SK-N-SH (cell line): ENCODE data around the gene ADPRHL1. TPM values are rescaled to one million over a fixed set of nuclear protein-coding genes. Genes with fewer than 3 reads are reported as not detected.
A peak's percentile ranks its signal among the peaks of the same experiment; 100 is the strongest.

Experiments
- CTCF ChIA-PET: fragments of 300-600, 350-600 bp; formaldehyde crosslinking; extraction: SDS; loops from one replicate; lab custom pipeline; 2021; lab: Yijun Ruan, JAX
- POLR2A ChIA-PET: fragments of 350-600 bp; sonication (Branson Sonifier 250); formaldehyde crosslinking; extraction: SDS; loops from one replicate; lab custom pipeline; 2020; ENCODE audit warnings: antibody characterized with exemption, inconsistent platforms; lab: Yijun Ruan, JAX
- DNase-seq: peaks from one replicate; pipeline ENCODE4 v3.0.0; 2012
- H2AFZ ChIP-seq: fragments of 200-600 bp; sonication (generic); 2 replicates; pipeline ENCODE4 v1.8.1; 2016; ENCODE audit warnings: antibody characterized with exemption, mild to moderate bottlenecking, low read depth
- H3F3A ChIP-seq: fragments of 200-600 bp; sonication (generic); replicated peaks from 2 replicates; pipeline ENCODE3; 2016; ENCODE audit warnings: antibody characterized with exemption, mild to moderate bottlenecking; ENCODE audit not compliant: insufficient read depth
- H3K27ac ChIP-seq, 2 experiments: fragments of 200-500 bp in 1 of 2; fragments of 200-600 bp in 1 of 2; sonication (Bioruptor generic) in 1 of 2; sonication (generic), shearing (Covaris generic) in 1 of 2; 2 replicates each; pipeline versions ENCODE4 v1.5.1 to v1.6.1; 2014 to 2016; ENCODE audit warnings: low read depth in 2 of 2, inconsistent platforms in 1 of 2, low read length in 1 of 2, mild to moderate bottlenecking in 1 of 2, mixed read lengths in 1 of 2
- H3K27me3 ChIP-seq: fragments of 200-600 bp; sonication (generic), shearing (Covaris generic); 2 replicates; pipeline ENCODE4 v1.6.1; 2016; ENCODE audit warnings: mixed run types; ENCODE audit not compliant: insufficient read depth
- H3K36me3 ChIP-seq, 2 experiments: fragments of 200-500 bp in 1 of 2; fragments of 200-600 bp in 1 of 2; sonication (Bioruptor generic) in 1 of 2; sonication (generic) in 1 of 2; replicated peaks in 1 of 2; 2 replicates each; pipeline versions ENCODE3 to v1.5.1; 2014 to 2016; ENCODE audit warnings: low read length in 1 of 2, mild to moderate bottlenecking in 1 of 2; ENCODE audit not compliant: insufficient read depth in 2 of 2, control insufficient read depth in 1 of 2
- H3K4me1 ChIP-seq, 2 experiments: fragments of 200-500 bp in 1 of 2; fragments of 200-600 bp in 1 of 2; sonication (Bioruptor generic) in 1 of 2; sonication (generic), shearing (Covaris generic) in 1 of 2; 2 replicates each; pipeline versions ENCODE4 v1.5.1 to v1.6.1; 2014 to 2016; ENCODE audit warnings: low read depth in 1 of 2, low read length in 1 of 2, mixed run types in 1 of 2; ENCODE audit not compliant: insufficient read depth in 2 of 2, control insufficient read depth in 1 of 2
- H3K4me2 ChIP-seq: fragments of 200-600 bp; sonication (generic), shearing (Covaris generic); 2 replicates; pipeline ENCODE4 v1.6.1; 2017; ENCODE audit warnings: mixed run types
- H3K4me3 ChIP-seq, 2 experiments: fragments of 200-500 bp in 1 of 2; fragments of 200-600 bp in 1 of 2; sonication (Bioruptor generic) in 1 of 2; sonication (generic), shearing (Covaris generic) in 1 of 2; 2 replicates each; pipeline versions ENCODE4 v1.5.1 to v1.8.1; 2014 to 2016; ENCODE audit warnings: low read depth in 2 of 2, inconsistent platforms in 1 of 2, low read length in 1 of 2, mild to moderate bottlenecking in 1 of 2, mixed read lengths in 1 of 2, moderate library complexity in 1 of 2
- H3K79me2 ChIP-seq: fragments of 200-600 bp; sonication (generic); 2 replicates; pipeline ENCODE4 v1.8.1; 2017; ENCODE audit warnings: mild to moderate bottlenecking; ENCODE audit not compliant: insufficient read depth
- H3K9ac ChIP-seq: fragments of 200-600 bp; sonication (generic); 2 replicates; pipeline ENCODE4 v1.6.1; 2017; ENCODE audit warnings: mixed run types
- H3K9me2 ChIP-seq: fragments of 200-600 bp; sonication (generic); 2 replicates; pipeline ENCODE4 v1.6.1; 2017; ENCODE audit warnings: mixed run types
- H3K9me3 ChIP-seq: fragments of 200-600 bp; sonication (generic); 2 replicates; pipeline ENCODE4 v1.6.1; 2017; ENCODE audit warnings: mixed run types, mild to moderate bottlenecking, moderate library complexity
- H4K20me1 ChIP-seq: fragments of 200-600 bp; sonication (generic); 2 replicates; pipeline ENCODE4 v1.6.1; 2017; ENCODE audit warnings: mild to moderate bottlenecking, mixed run types; ENCODE audit not compliant: insufficient read depth
- CHD2 ChIP-seq: fragments of 150-350 bp; IDR thresholded peaks from 2 replicates; pipeline ENCODE4 v1.6.1; 2018; ENCODE audit warnings: low read length; ENCODE audit not compliant: partially characterized antibody
- MAX ChIP-seq: IDR thresholded peaks from 2 replicates; pipeline ENCODE4 v1.4.0; 2012; ENCODE audit warnings: low read depth
- MEF2A ChIP-seq: IDR thresholded peaks from 2 replicates; pipeline ENCODE4 v1.4.0; 2012; ENCODE audit warnings: low read depth, borderline replicate concordance
- MXI1 ChIP-seq: IDR thresholded peaks from 2 replicates; pipeline ENCODE4 v1.6.1; 2012; ENCODE audit warnings: mild to moderate bottlenecking, low read depth, low read length, improper control_type of control experiment
- NFIC ChIP-seq: IDR thresholded peaks from 2 replicates; pipeline ENCODE4 v1.4.0; 2012; ENCODE audit warnings: borderline replicate concordance
- NRF1 ChIP-seq: IDR thresholded peaks from 2 replicates; pipeline ENCODE4 v1.6.1; 2012; ENCODE audit warnings: low read depth, mild to moderate bottlenecking, low read length
- PBX3 ChIP-seq: IDR thresholded peaks from 2 replicates; pipeline ENCODE4; 2012
- POLR2AphosphoS5 ChIP-seq: IDR thresholded peaks from 2 replicates; pipeline ENCODE4 v1.6.1; 2012; ENCODE audit warnings: low read depth, low read length
- RCOR1 ChIP-seq: fragments of 150-350 bp; IDR thresholded peaks from 2 replicates; pipeline ENCODE4 v1.6.1; 2017; ENCODE audit warnings: antibody characterized with exemption, low read length
- RFX5 ChIP-seq: IDR thresholded peaks from 2 replicates; pipeline ENCODE4 v1.6.1; 2012; ENCODE audit warnings: mild to moderate bottlenecking, improper control_type of control experiment, low read length
- RXRA ChIP-seq: IDR thresholded peaks from 2 replicates; pipeline ENCODE4 v1.4.0; 2012; ENCODE audit warnings: low read depth, mild to moderate bottlenecking, borderline replicate concordance
- SMC3 ChIP-seq: IDR thresholded peaks from 2 replicates; pipeline ENCODE4 v1.6.1; 2012; ENCODE audit warnings: low read depth, low read length, improper control_type of control experiment
- TAF1 ChIP-seq: IDR thresholded peaks from 2 replicates; pipeline ENCODE4 v1.6.1; 2012; ENCODE audit warnings: low read depth, mild to moderate bottlenecking, low read length, moderate library complexity, borderline replicate concordance
- TCF12 ChIP-seq: IDR thresholded peaks from 2 replicates; pipeline ENCODE4 v1.4.0; 2012
- TEAD4 ChIP-seq: IDR thresholded peaks from 2 replicates; pipeline ENCODE4 v1.4.0; 2012; ENCODE audit warnings: mild to moderate bottlenecking, borderline replicate concordance; ENCODE audit not compliant: insufficient read depth
- WGBS: methylation state at CpG from one replicate; pipeline ENCODE4 v1.1.6; 2017; ENCODE audit warnings: low lambda C conversion rate; 5-methylcytosine and 5-hydroxymethylcytosine counted together
- polyA plus RNA-seq, 3 experiments: library from polyadenylated mRNA; depleted of rRNA; stranded (reverse); fragments of >200 nt; gene quantifications; 2 replicates each; pipeline ENCODE4 v1.2.3, GENCODE V29; 2012
- TF ChIP-seq, protein P1 (sequence below): fragments of 150-350 bp; IDR thresholded peaks from 2 replicates; pipeline ENCODE4 v1.6.1; 2017; ENCODE audit warnings: antibody characterized with exemption, low read length, low read depth, borderline replicate concordance
- TF ChIP-seq, protein P2 (sequence below): fragments of 150-350 bp; IDR thresholded peaks from 2 replicates; pipeline ENCODE4 v1.6.1; 2016; ENCODE audit warnings: mild to moderate bottlenecking, low read depth, low read length
- TF ChIP-seq, protein P3 (sequence below): fragments of 200-600 bp; sonication (generic); IDR thresholded peaks from 2 replicates; pipeline ENCODE4 v1.6.1; 2017; ENCODE audit warnings: antibody characterized with exemption, mild to moderate bottlenecking, moderate library complexity
- TF ChIP-seq, protein P4 (sequence below): IDR thresholded peaks from 2 replicates; pipeline ENCODE4 v1.4.0; 2012; ENCODE audit warnings: low read depth, borderline replicate concordance

ADPRHL1 gene
- polyA plus RNA-seq, 1 of the 3 experiments (the other 2 are of a cell fraction): 1.0 TPM

GRCh38 chr13:113495494-113496210 lies 42.4 kb upstream of the ADPRHL1 start:
- Histone ChIP-seq H3K79me2 (peaks cover 88% of the 10 kb centered on the region), H4K20me1 (peaks cover 56% of the 10 kb centered on the region), H3K27me3 (no peaks in the 10 kb centered on the region), H3K9me2 (no peaks in the 10 kb centered on the region), H3K27ac (no peak overlapping the region), H3K4me3 (no peak overlapping the region; a peak in 1 of 4 replicates), H3K4me1 (peaks cover 16% of the 10 kb centered on the region in 2 experiments; a peak in 3 of 4 replicates), H2AFZ (no peak overlapping the region), H3K36me3 (peaks cover 56 to 58% of the 10 kb centered on the region in 2 experiments), H3K9me3 (no peaks in the 10 kb centered on the region), H3K9ac (no peak overlapping the region), H3K4me2 (no peak overlapping the region), H3F3A (peaks cover 23% of the 10 kb centered on the region)
- TF ChIP-seq SMC3: no peak
- no peak for TF ChIP-seq NRF1
- no peak for TF ChIP-seq PBX3
- CTCF ChIA-PET: interaction anchor here (1.0 to 2.8 kb wide), 5 partner anchors 10 to 67 kb away, joined by 3 to 12 read pairs (median 4); no protein-coding TSS in a partner anchor
- POLR2A ChIA-PET: no interaction called here
- no peak for DNase-seq
- WGBS: 91% methylated on average over 26 of the region's 26 CpGs

- Histone ChIP-seq H2AFZ (no peak overlapping the region), H3K27ac (peak overlapping the region; percentile 56 to 87), H3F3A (peaks cover 23% of the 10 kb centered on the region), H3K79me2 (peaks cover 92% of the 10 kb centered on the region), H3K4me2 (peak overlapping the region; percentile 92), H3K4me3 (peak overlapping the region; percentile 16 to 83; a peak in 3 of 4 replicates), H3K4me1 (peaks cover 23 to 29% of the 10 kb centered on the region in 2 experiments; a peak in 3 of 4 replicates), H3K9ac (peak overlapping the region; percentile 51; the same call in 1 of the 2 replicates), H3K9me3 (no peaks in the 10 kb centered on the region), H3K36me3 (peaks cover 33 to 41% of the 10 kb centered on the region in 2 experiments), H3K27me3 (no peaks in the 10 kb centered on the region), H3K9me2 (no peaks in the 10 kb centered on the region), H4K20me1 (peaks cover 60% of the 10 kb centered on the region)
- 18% methylated on average over 5 of the region's 5 CpGs for WGBS
- DNase-seq: no peak
- CTCF ChIA-PET: interaction anchor here (1.0 to 6.5 kb wide), 2 partner anchors 36 to 69 kb away, joined by 4 to 41 read pairs; no protein-coding TSS in a partner anchor
- POLR2A ChIA-PET: interaction anchor here (0.5 kb wide), 1 partner anchor 23 kb away, joined by 3 read pairs; no protein-coding TSS in a partner anchor
- TF ChIP-seq, protein P1, sequence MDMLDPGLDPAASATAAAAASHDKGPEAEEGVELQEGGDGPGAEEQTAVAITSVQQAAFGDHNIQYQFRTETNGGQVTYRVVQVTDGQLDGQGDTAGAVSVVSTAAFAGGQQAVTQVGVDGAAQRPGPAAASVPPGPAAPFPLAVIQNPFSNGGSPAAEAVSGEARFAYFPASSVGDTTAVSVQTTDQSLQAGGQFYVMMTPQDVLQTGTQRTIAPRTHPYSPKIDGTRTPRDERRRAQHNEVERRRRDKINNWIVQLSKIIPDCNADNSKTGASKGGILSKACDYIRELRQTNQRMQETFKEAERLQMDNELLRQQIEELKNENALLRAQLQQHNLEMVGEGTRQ: no peak
- TF ChIP-seq NFIC (peak; percentile 33; the same call in 1 of the 2 replicates), MEF2A (no peak), MXI1 (no peak), TEAD4 (peak; percentile 59; the same call in 1 of the 2 replicates), TCF12 (peak; percentile 76), RFX5 (no peak), CHD2 (no peak), POLR2AphosphoS5 (peak; percentile 45; the same call in 1 of the 2 replicates), RCOR1 (no peak), RXRA (no peak), MAX (peak; percentile 87), TAF1 (no peak), NRF1 (no peak)
- TF ChIP-seq, protein P2, sequence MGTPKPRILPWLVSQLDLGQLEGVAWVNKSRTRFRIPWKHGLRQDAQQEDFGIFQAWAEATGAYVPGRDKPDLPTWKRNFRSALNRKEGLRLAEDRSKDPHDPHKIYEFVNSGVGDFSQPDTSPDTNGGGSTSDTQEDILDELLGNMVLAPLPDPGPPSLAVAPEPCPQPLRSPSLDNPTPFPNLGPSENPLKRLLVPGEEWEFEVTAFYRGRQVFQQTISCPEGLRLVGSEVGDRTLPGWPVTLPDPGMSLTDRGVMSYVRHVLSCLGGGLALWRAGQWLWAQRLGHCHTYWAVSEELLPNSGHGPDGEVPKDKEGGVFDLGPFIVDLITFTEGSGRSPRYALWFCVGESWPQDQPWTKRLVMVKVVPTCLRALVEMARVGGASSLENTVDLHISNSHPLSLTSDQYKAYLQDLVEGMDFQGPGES: no peak
- TF ChIP-seq, protein P3, sequence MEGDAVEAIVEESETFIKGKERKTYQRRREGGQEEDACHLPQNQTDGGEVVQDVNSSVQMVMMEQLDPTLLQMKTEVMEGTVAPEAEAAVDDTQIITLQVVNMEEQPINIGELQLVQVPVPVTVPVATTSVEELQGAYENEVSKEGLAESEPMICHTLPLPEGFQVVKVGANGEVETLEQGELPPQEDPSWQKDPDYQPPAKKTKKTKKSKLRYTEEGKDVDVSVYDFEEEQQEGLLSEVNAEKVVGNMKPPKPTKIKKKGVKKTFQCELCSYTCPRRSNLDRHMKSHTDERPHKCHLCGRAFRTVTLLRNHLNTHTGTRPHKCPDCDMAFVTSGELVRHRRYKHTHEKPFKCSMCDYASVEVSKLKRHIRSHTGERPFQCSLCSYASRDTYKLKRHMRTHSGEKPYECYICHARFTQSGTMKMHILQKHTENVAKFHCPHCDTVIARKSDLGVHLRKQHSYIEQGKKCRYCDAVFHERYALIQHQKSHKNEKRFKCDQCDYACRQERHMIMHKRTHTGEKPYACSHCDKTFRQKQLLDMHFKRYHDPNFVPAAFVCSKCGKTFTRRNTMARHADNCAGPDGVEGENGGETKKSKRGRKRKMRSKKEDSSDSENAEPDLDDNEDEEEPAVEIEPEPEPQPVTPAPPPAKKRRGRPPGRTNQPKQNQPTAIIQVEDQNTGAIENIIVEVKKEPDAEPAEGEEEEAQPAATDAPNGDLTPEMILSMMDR: no peak
- TF ChIP-seq, protein P4, sequence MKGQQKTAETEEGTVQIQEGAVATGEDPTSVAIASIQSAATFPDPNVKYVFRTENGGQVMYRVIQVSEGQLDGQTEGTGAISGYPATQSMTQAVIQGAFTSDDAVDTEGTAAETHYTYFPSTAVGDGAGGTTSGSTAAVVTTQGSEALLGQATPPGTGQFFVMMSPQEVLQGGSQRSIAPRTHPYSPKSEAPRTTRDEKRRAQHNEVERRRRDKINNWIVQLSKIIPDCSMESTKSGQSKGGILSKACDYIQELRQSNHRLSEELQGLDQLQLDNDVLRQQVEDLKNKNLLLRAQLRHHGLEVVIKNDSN: no peak
Measured at GRCh38 chr13:113493315-113493951, 40.1 kb upstream of the ADPRHL1 start.
